Measurements from ENCODE around the gene MICA. TPM values are rescaled to one million over a fixed set of nuclear protein-coding genes. Genes with fewer than 3 reads are reported as not detected.

Gene MICA
- polyA plus RNA-seq (2013): 12.2 TPM

- Histone ChIP-seq H3K4me1 (ENCODE audit: control extremely low read depth in 1 of 4, control insufficient read depth in 4 of 4, insufficient read depth in 4 of 4, low read length in 3 of 4) (peaks cover 7 to 46% (median 38%) of the 10 kb centered on the region in 4 experiments), H3K9me3 (ENCODE audit: control extremely low read depth in 1 of 5, control insufficient read depth in 4 of 5, insufficient read depth in 2 of 5, low read depth in 1 of 5, low read length in 4 of 5) (no peaks in the 10 kb centered on the region), H3K4me3 (ENCODE audit: control insufficient read depth in 1 of 7, extremely low read depth in 1 of 7, insufficient read depth in 4 of 7, low read depth in 2 of 7, low read length in 6 of 7) (peak within 1 kb of the TSS; percentile 55 to 88 (median 75)), H3K27ac (ENCODE audit: insufficient read depth in 1 of 2, low read depth in 1 of 2, low read length in 2 of 2, poor library complexity in 1 of 2, severe bottlenecking in 2 of 2) (peak within 1 kb of the TSS in 1 of 2 experiments; percentile 61), H3K36me3 (ENCODE audit: control insufficient read depth in 4 of 4, insufficient read depth in 4 of 4, low read length in 3 of 4) (no peaks in the 10 kb centered on the region), H3K27me3 (replicated peaks in 2 of 5; ENCODE audit: control insufficient read depth in 4 of 5, insufficient read depth in 5 of 5, low read length in 4 of 5) (no peaks in the 10 kb centered on the region)
- CTCF ChIA-PET: interaction anchor here (1.2 to 11.2 kb wide), 5 partner anchors 10 to 90 kb away, joined by 3 to 77 read pairs (median 6); no protein-coding TSS in a partner anchor
- 0% methylated on average over 53 of the region's 58 CpGs for WGBS (ENCODE audit: insufficient coverage)
- DNase-seq: peak; percentile 63 to 82 (median 72)
- POLR2A ChIA-PET: no interaction called here
Observed at GRCh38 chr6:31403283-31404060, at the start of gene MICA. Gene MICA (plus strand): TSS chr6:31403595. CDS start chr6:31403633, 38 bp downstream.

- Histone ChIP-seq H3K4me3 (ENCODE audit: control insufficient read depth in 1 of 7, extremely low read depth in 1 of 7, insufficient read depth in 4 of 7, low read depth in 2 of 7, low read length in 6 of 7) (peak overlapping the region in 5 of 7 experiments; percentile 9 to 87 (median 78)), H3K27ac (ENCODE audit: insufficient read depth in 1 of 2, low read depth in 1 of 2, low read length in 2 of 2, poor library complexity in 1 of 2, severe bottlenecking in 2 of 2) (no peak overlapping the region), H3K4me1 (ENCODE audit: control extremely low read depth in 1 of 4, control insufficient read depth in 4 of 4, insufficient read depth in 4 of 4, low read length in 3 of 4) (peaks cover 4 to 37% (median 19%) of the 10 kb centered on the region in 4 experiments), H3K36me3 (ENCODE audit: control insufficient read depth in 4 of 4, insufficient read depth in 4 of 4, low read length in 3 of 4) (peaks cover 6 to 27% (median 22%) of the 10 kb centered on the region in 4 experiments), H3K27me3 (replicated peaks in 2 of 5; ENCODE audit: control insufficient read depth in 4 of 5, insufficient read depth in 5 of 5, low read length in 4 of 5) (no peaks in the 10 kb centered on the region), H3K9me3 (ENCODE audit: control extremely low read depth in 1 of 5, control insufficient read depth in 4 of 5, insufficient read depth in 2 of 5, low read depth in 1 of 5, low read length in 4 of 5) (no peaks in the 10 kb centered on the region)
- 48% methylated on average over 4 of the region's 11 CpGs for WGBS (ENCODE audit: insufficient coverage)
- CTCF ChIA-PET: interaction anchor here (1.5 to 2.7 kb wide), 2 partner anchors 12 to 157 kb away, joined by 5 to 7 read pairs; no protein-coding TSS in a partner anchor
- POLR2A ChIA-PET: no interaction called here
- peak in 2 of 3 donors; percentile 40 to 72 for DNase-seq
Observed at GRCh38 chr6:31354158-31354863, 49.1 kb upstream of the MICA start.

DNA sequence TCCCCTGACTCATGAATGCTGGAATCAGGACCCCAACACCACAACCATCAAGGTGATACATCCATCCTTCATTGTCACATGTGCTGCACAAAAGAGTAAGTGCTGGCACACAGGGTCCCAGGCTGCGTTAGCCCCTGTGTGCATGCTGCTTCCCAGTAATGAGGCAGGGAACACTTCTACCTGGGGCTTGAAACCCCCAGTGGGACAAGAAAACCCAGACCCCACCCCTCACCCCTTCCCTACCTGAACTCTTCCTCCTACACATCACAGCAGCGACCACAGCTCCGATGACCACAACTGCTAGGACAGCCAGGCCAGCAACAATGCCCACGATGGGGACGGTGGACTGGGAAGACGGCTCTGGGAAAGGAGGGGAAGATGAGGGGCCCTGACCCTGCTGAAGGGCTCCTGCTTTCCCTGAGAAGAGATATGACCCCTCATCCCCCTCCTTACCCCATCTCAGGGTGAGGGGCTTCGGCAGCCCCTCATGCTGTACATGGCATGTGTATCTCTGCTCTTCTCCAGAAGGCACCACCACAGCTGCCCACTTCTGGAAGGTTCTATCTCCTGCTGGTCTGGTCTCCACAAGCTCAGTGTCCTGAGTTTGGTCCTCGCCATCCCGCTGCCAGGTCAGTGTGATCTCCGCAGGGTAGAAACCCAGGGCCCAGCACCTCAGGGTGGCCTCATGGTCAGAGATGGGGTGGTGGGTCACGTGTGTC is 48.4 kb upstream of the MICA start:
- Histone ChIP-seq H3K36me3 (ENCODE audit: control insufficient read depth in 4 of 4, insufficient read depth in 4 of 4, low read length in 3 of 4) (peaks cover 6 to 27% (median 22%) of the 10 kb centered on the region in 4 experiments), H3K4me1 (ENCODE audit: control extremely low read depth in 1 of 4, control insufficient read depth in 4 of 4, insufficient read depth in 4 of 4, low read length in 3 of 4) (peaks cover 4 to 37% (median 19%) of the 10 kb centered on the region in 4 experiments), H3K9me3 (ENCODE audit: control extremely low read depth in 1 of 5, control insufficient read depth in 4 of 5, insufficient read depth in 2 of 5, low read depth in 1 of 5, low read length in 4 of 5) (no peaks in the 10 kb centered on the region), H3K4me3 (ENCODE audit: control insufficient read depth in 1 of 7, extremely low read depth in 1 of 7, insufficient read depth in 4 of 7, low read depth in 2 of 7, low read length in 6 of 7) (peak overlapping the region in 6 of 7 experiments; percentile 39 to 87 (median 70)), H3K27me3 (replicated peaks in 2 of 5; ENCODE audit: control insufficient read depth in 4 of 5, insufficient read depth in 5 of 5, low read length in 4 of 5) (no peaks in the 10 kb centered on the region), H3K27ac (ENCODE audit: insufficient read depth in 1 of 2, low read depth in 1 of 2, low read length in 2 of 2, poor library complexity in 1 of 2, severe bottlenecking in 2 of 2) (peak overlapping the region in 1 of 2 experiments; percentile 49)
- WGBS (ENCODE audit: insufficient coverage): 71% methylated on average over 3 of the region's 11 CpGs
- DNase-seq: peak in 1 of 3 donors; percentile 8
- ChIA-PET POLR2A (no interaction called here), CTCF (interaction anchor here (1.0 to 2.7 kb wide), 2 partner anchors 12 to 158 kb away, joined by 3 to 7 read pairs; no protein-coding TSS in a partner anchor)

GRCh38 chr6:31355583-31355948 is 47.8 kb upstream of the MICA start:
- H3K36me3 ChIP-seq (ENCODE audit: control insufficient read depth in 4 of 4, insufficient read depth in 4 of 4, low read length in 3 of 4): peaks cover 6 to 27% (median 22%) of the 10 kb centered on the region in 4 experiments
- WGBS (ENCODE audit: insufficient coverage): 81% methylated on average over 4 of the region's 5 CpGs
- H3K27me3 ChIP-seq (replicated peaks in 2 of 5; ENCODE audit: control insufficient read depth in 4 of 5, insufficient read depth in 5 of 5, low read length in 4 of 5): no peaks in the 10 kb centered on the region
- peaks cover 4 to 37% (median 19%) of the 10 kb centered on the region in 4 experiments for H3K4me1 ChIP-seq (ENCODE audit: control extremely low read depth in 1 of 4, control insufficient read depth in 4 of 4, insufficient read depth in 4 of 4, low read length in 3 of 4)
- DNase-seq: peak in 1 of 3 donors; percentile 7
- ChIA-PET POLR2A (no interaction called here), CTCF (interaction anchor here (1.0 to 2.7 kb wide), 2 partner anchors 11 to 158 kb away, joined by 3 to 7 read pairs; no protein-coding TSS in a partner anchor)
- H3K27ac ChIP-seq (ENCODE audit: insufficient read depth in 1 of 2, low read depth in 1 of 2, low read length in 2 of 2, poor library complexity in 1 of 2, severe bottlenecking in 2 of 2): peak overlapping the region in 1 of 2 experiments; percentile 49
- H3K4me3 ChIP-seq (ENCODE audit: control insufficient read depth in 1 of 7, extremely low read depth in 1 of 7, insufficient read depth in 4 of 7, low read depth in 2 of 7, low read length in 6 of 7): peak overlapping the region; percentile 39 to 87 (median 73)
- H3K9me3 ChIP-seq (ENCODE audit: control extremely low read depth in 1 of 5, control insufficient read depth in 4 of 5, insufficient read depth in 2 of 5, low read depth in 1 of 5, low read length in 4 of 5): no peaks in the 10 kb centered on the region

- Histone ChIP-seq H3K27me3 (replicated peaks in 2 of 5; ENCODE audit: control insufficient read depth in 4 of 5, insufficient read depth in 5 of 5, low read length in 4 of 5) (no peaks in the 10 kb centered on the region), H3K4me3 (ENCODE audit: control insufficient read depth in 1 of 7, extremely low read depth in 1 of 7, insufficient read depth in 4 of 7, low read depth in 2 of 7, low read length in 6 of 7) (peak overlapping the region; percentile 61 to 87 (median 75)), H3K4me1 (ENCODE audit: control extremely low read depth in 1 of 4, control insufficient read depth in 4 of 4, insufficient read depth in 4 of 4, low read length in 3 of 4) (peaks cover 4 to 37% (median 19%) of the 10 kb centered on the region in 4 experiments), H3K27ac (ENCODE audit: insufficient read depth in 1 of 2, low read depth in 1 of 2, low read length in 2 of 2, poor library complexity in 1 of 2, severe bottlenecking in 2 of 2) (peak overlapping the region; percentile 61 to 92), H3K9me3 (ENCODE audit: control extremely low read depth in 1 of 5, control insufficient read depth in 4 of 5, insufficient read depth in 2 of 5, low read depth in 1 of 5, low read length in 4 of 5) (no peaks in the 10 kb centered on the region), H3K36me3 (ENCODE audit: control insufficient read depth in 4 of 4, insufficient read depth in 4 of 4, low read length in 3 of 4) (peaks cover 6 to 27% (median 22%) of the 10 kb centered on the region in 4 experiments)
- peak in 2 of 3 donors; percentile 35 to 58 for DNase-seq
- ChIA-PET CTCF (no interaction called here), POLR2A (no interaction called here)
- WGBS (ENCODE audit: insufficient coverage): under 1% methylated on average over 30 of the region's 83 CpGs
Observed at GRCh38 chr6:31356216-31356945, 47.0 kb upstream of the MICA start.

GRCh38 chr6:31356946-31357466 is 46.4 kb upstream of the MICA start, which contains the start of gene HLA-B:
Gene HLA-B (minus strand): TSS chr6:31357179. CDS start chr6:31357158, 21 bp downstream.
- Histone ChIP-seq H3K27me3 (replicated peaks in 2 of 5; ENCODE audit: control insufficient read depth in 4 of 5, insufficient read depth in 5 of 5, low read length in 4 of 5) (no peaks in the 10 kb centered on the region), H3K9me3 (ENCODE audit: control extremely low read depth in 1 of 5, control insufficient read depth in 4 of 5, insufficient read depth in 2 of 5, low read depth in 1 of 5, low read length in 4 of 5) (no peaks in the 10 kb centered on the region), H3K36me3 (ENCODE audit: control insufficient read depth in 4 of 4, insufficient read depth in 4 of 4, low read length in 3 of 4) (peaks cover 6 to 27% (median 22%) of the 10 kb centered on the region in 4 experiments), H3K4me3 (ENCODE audit: control insufficient read depth in 1 of 7, extremely low read depth in 1 of 7, insufficient read depth in 4 of 7, low read depth in 2 of 7, low read length in 6 of 7) (peak within 1 kb of the TSS; percentile 61 to 87 (median 75)), H3K4me1 (ENCODE audit: control extremely low read depth in 1 of 4, control insufficient read depth in 4 of 4, insufficient read depth in 4 of 4, low read length in 3 of 4) (peaks cover 4 to 37% (median 19%) of the 10 kb centered on the region in 4 experiments), H3K27ac (ENCODE audit: insufficient read depth in 1 of 2, low read depth in 1 of 2, low read length in 2 of 2, poor library complexity in 1 of 2, severe bottlenecking in 2 of 2) (peak within 1 kb of the TSS; percentile 61 to 92)
- 0% methylated on average over 4 of the region's 39 CpGs for WGBS (ENCODE audit: insufficient coverage)
- POLR2A ChIA-PET: interaction anchor here (0.7 to 1.1 kb wide), 2 partner anchors 73 to 85 kb away, joined by 3 to 4 read pairs; partner anchors contain the start of gene HLA-C
- peak; percentile 92 to 98 (median 94) for DNase-seq
- CTCF ChIA-PET: no interaction called here

Measured in common myeloid progenitor, CD34-positive (primary cell).